SH-SY5Y (cell line): ENCODE data around the gene C5orf63.

Experiments
- GATA2 ChIP-seq: IDR thresholded peaks from 2 replicates; pipeline ENCODE4 v1.6.1; 2011; ENCODE audit warnings: mild to moderate bottlenecking, low read depth, low read length
- GATA3 ChIP-seq: IDR thresholded peaks from 2 replicates; pipeline ENCODE4 v1.6.1; 2011; ENCODE audit warnings: low read depth, mild to moderate bottlenecking, low read length, moderate library complexity

Gene C5orf63

GRCh38 chr5:127079994-127080491 lies 6.7 kb upstream of the C5orf63 start:
- no peak for TF ChIP-seq GATA3
- TF ChIP-seq GATA2: no peak

GRCh38 chr5:127077366-127077765 lies 4.1 kb upstream of the C5orf63 start:
- TF ChIP-seq GATA3: no peak
- TF ChIP-seq GATA2: no peak

GRCh38 chr5:127076315-127077129 lies 3.2 kb upstream of the C5orf63 start:
- TF ChIP-seq GATA3: no peak
- no peak for TF ChIP-seq GATA2

- TF ChIP-seq GATA2 (no peak), GATA3 (no peak)
Measured at GRCh38 chr5:127074466-127074865, 1.2 kb upstream of the C5orf63 start.

GRCh38 chr5:127070243-127070642 lies 3.1 kb downstream of the C5orf63 start:
- TF ChIP-seq GATA2: no peak
- TF ChIP-seq GATA3: no peak

GRCh38 chr5:127068493-127069214 lies 4.6 kb downstream of the C5orf63 start:
- TF ChIP-seq GATA3: no peak
- no peak for TF ChIP-seq GATA2

- no peak for TF ChIP-seq GATA2
- no peak for TF ChIP-seq GATA3
Measured at GRCh38 chr5:127066721-127067120, 6.6 kb downstream of the C5orf63 start.

GRCh38 chr5:127064253-127064840 lies 9.0 kb downstream of the C5orf63 start:
- no peak for TF ChIP-seq GATA2
- TF ChIP-seq GATA3: no peak

GRCh38 chr5:127063257-127063913 lies 9.9 kb downstream of the C5orf63 start:
- TF ChIP-seq GATA2 (no peak), GATA3 (no peak)

GRCh38 chr5:127061956-127062355 lies 11.3 kb downstream of the C5orf63 start:
- no peak for TF ChIP-seq GATA3
- TF ChIP-seq GATA2: no peak

- TF ChIP-seq GATA3: no peak
- no peak for TF ChIP-seq GATA2
Measured at GRCh38 chr5:127061537-127061936, 11.8 kb downstream of the C5orf63 start.

- TF ChIP-seq GATA3 (no peak), GATA2 (no peak)
Measured at GRCh38 chr5:127060470-127060985, 12.8 kb downstream of the C5orf63 start.

GRCh38 chr5:127056896-127057295 lies 16.4 kb downstream of the C5orf63 start:
- TF ChIP-seq GATA3: no peak
- no peak for TF ChIP-seq GATA2

GRCh38 chr5:127055880-127056653 lies 17.2 kb downstream of the C5orf63 start:
- TF ChIP-seq GATA2 (no peak), GATA3 (no peak)
